GM10847 (cell line): Measurements from ENCODE around the gene RHOG.

ENCODE experiments used
- POLR2A ChIP-seq: IDR thresholded peaks from 2 replicates; pipeline ENCODE4 v1.6.1; 2011; ENCODE audit not compliant: insufficient read length; ENCODE audit errors: extremely low read depth

RHOG gene

DNA sequence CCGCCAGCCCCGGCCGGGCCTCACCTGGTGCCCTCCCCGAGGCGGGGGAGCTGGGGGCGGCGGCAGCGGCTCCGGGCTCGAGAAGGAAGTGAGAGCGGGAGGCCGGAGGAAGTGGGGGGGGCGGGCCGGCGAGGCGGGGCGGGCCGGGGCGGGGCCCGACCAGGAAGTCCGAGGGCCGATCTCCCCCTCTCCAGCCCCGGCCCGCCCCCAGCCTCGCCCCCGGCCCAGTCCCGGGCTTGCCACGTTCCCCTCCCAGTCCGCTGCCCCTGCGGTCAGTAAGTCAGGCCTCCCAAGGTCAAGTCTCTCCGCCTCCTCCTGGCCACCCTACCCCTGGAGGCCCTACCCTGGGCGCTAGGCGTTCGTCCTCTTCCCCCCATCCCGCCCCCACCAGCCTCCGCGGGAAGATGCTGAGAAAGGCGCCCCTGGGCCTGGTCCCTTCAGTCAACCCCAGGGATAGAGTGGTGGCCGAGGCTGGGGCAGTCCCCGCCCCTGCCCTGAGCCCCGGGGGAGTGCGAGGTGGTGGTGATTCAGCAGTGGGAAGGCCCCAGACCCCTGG is at the start of gene RHOG:
Gene RHOG, minus strand, starts transcription at position 90 of the 556 bp plus-strand sequence. CDS start 12,821 bp downstream, outside the sequence.
- peak; percentile 62 for TF ChIP-seq POLR2A

DNA sequence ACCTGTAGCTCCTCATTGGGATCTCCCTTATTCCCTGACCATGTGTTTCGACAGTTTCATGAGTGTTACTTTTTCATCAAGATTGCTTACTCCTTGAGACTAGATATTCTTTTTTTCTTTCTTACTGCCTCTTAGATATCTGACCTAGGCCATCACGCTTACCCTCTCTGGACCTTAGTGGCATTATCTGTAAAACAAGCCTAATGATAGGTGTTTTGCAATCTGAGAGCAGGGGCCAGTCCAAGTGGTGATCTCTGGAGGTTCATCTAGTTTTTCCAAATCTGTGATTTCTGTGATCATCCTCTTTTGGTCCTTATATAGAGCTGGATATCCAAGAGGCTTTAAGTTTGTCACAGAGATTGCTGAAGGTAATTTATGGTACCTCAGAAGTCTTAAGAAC is 49.3 kb upstream of the RHOG start:
- TF ChIP-seq POLR2A, result no peak

- no peak for TF ChIP-seq POLR2A
Observed at GRCh38 chr11:3888876-3889275, 48.1 kb upstream of the RHOG start.

- no peak for TF ChIP-seq POLR2A
Observed at GRCh38 chr11:3886985-3887384, 46.2 kb upstream of the RHOG start.

DNA sequence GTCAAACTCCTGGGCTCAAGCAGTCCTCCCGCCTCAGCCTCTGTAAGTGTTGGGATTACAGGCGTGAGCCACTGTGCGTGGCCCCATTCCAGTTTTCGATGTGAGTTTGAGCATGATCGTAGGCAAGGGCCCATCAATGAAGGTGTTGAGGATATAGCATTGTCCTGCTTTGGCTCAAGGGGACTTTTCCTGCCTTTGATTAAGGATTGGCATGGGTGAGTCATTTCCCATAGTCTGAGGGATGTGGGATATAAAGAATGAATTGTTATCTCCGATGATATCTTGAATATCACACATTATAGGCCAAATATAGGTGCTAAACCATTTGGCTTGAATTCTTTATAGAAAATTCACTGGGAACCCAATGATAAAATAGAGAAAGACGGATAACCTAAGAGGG is 45.1 kb upstream of the RHOG start:
- no peak for TF ChIP-seq POLR2A

DNA sequence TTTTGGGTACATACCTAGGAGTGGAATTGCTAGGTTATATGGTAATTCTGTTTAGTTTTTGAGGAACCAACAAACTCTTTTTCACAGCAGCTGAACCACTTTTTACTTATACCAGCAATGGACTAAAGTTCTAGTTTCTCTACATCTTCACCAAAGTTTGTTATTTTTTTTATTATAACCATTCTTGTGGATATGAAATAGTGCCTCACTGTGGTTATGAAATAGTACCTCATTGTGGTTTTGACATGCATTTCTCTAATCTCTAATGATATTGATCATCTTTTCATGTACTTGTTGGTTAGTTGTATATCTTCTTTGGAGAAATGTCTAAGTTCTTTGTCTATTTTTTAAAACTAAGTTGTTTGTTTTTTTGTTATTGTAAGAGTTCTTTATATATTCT is 41.9 kb upstream of the RHOG start:
- TF ChIP-seq POLR2A, result no peak

DNA sequence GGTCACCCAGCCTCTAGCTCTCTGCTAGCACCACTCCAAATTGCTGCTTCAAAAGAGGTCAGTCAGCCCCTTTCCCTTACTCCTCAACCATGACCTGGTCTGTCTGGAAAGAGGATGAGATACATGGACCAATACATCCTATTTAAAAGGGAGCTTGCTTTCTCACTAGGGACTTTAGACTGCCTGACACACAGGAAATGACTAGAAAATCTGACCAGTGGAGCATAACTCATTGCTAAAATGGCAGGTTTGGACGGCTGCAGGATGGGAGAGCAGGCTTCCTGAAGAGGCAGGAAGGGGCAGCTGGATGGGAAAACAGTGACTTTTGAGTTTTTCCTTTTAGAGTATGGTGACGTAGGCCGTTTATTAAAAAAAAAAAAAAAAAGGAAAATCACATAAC is 40.0 kb upstream of the RHOG start:
- no peak for TF ChIP-seq POLR2A

GRCh38 chr11:3879967-3880542 is 39.3 kb upstream of the RHOG start:
- TF ChIP-seq POLR2A, result no peak

DNA sequence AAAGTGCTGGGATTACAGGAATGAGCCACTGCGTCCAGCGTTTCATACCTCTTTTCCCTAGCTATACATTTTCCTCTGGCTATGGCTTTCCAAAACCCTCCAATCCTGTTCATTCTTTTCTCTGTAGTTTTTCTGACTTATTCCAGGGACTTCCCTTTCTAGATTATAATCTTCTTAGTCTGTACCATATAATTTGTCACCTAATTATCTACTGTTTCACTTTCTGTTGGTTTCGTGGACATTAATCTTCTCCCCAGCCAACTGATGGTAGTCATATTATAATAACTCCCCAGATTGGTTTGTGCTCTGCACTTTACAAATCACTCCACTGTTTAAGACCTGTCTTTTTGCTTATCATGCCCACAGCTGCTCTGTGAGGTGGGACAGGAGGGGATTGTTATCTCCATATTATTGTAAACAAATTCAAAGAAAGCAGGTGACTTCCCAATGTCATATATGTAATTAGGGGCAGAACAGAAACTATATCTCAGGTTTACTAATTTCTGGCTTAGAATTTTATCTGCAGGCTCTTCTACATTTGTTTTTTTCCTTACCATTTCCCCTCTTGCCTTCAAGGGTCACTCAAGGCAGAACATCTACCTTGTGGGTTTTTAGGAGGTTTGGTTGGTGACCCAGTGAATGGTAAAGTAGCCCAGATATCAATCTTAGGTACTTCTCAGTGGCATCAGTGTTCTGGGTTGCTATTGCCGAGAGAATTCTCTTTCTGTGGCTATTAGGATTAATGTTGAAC is 38.6 kb upstream of the RHOG start:
- no peak for TF ChIP-seq POLR2A

- no peak for TF ChIP-seq POLR2A
Observed at GRCh38 chr11:3878258-3878584, 37.5 kb upstream of the RHOG start.

- no peak for TF ChIP-seq POLR2A
Observed at GRCh38 chr11:3877364-3878257, 36.9 kb upstream of the RHOG start.

- TF ChIP-seq POLR2A, result no peak
Observed at GRCh38 chr11:3876613-3877012, 35.9 kb upstream of the RHOG start.

- no peak for TF ChIP-seq POLR2A
Observed at GRCh38 chr11:3873712-3874349, 33.1 kb upstream of the RHOG start.

- no peak for TF ChIP-seq POLR2A
Observed at GRCh38 chr11:3867209-3868091, 26.7 kb upstream of the RHOG start.
